NCI-H460 (cell line): Measurements from ENCODE around the gene AKR1C4. TPM values are rescaled to one million over a fixed set of nuclear protein-coding genes. Genes with fewer than 3 reads are reported as not detected.

Experiments
- DNase-seq: peaks from one replicate; pipeline ENCODE4 v3.0.0-alpha.2; 2016; ENCODE audit warnings: low read depth; ENCODE audit errors: extremely low read depth
- total RNA-seq: library from RNA; depleted of rRNA; stranded (reverse); fragments of >200 nt; shearing (Covaris generic); gene quantifications from 2 replicates; pipeline ENCODE4 v1.2.3, GENCODE V29; 2014; rRNA removed

Gene AKR1C4
- total RNA-seq, 1 experiment from 2014 or later, result not detected

- DNase-seq, result no peak
Measured at GRCh38 chr10:5265139-5265538, 68.5 kb downstream of the AKR1C4 start.

DNA sequence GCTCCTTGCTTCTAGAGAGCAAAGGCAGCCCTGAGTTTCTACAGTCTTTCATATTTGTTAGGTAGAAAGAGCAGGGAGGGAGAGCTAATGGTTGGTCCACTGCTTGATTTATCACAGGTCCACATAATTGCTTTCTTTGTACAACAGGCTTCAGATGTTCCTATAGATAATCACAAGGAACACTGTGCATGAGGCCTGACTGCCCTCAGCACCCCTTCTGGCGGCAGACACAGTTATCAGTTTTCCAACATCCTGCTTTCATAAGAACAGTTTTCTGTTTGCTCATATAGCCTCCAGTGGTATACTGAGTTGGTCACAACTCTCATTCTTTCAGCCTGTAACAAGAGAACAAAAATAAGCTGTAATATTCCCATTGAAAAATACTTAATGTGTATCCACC lies 69.7 kb downstream of the AKR1C4 start:
- DNase-seq, result no peak

DNA sequence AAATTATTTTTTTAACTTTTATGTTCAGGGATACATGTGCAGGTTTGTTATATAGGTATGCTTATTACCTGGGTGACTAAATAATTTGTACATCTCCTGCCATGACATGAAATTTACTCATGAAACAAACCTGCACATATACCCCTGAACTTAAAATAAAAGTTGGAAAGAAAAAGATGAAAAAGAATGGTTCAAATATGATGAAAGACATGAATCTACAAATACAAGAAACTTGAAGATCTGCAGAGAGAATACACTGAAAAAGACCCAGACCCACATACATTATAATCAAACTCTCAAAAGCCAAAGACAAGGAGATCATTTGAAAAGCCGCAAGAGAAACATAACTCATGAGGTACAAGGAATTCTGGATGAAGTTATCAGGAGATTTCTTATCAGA lies 70.2 kb downstream of the AKR1C4 start:
- no peak for DNase-seq

- DNase-seq, result no peak
Measured at GRCh38 chr10:5268234-5268633, 71.6 kb downstream of the AKR1C4 start.

Other genes with a start within 250 kb of the AKR1C4 start
- gene AKR1C1, start 233.4 kb upstream of the AKR1C4 start, total RNA-seq, result 1,075 and 1,182 TPM in 2 replicates
- gene AKR1C2, start 193.0 kb upstream of the AKR1C4 start, total RNA-seq, result 727 and 823 TPM in 2 replicates
- gene AKR1C3, start 102.4 kb upstream of the AKR1C4 start, total RNA-seq, result 818 and 909 TPM in 2 replicates
- gene AKR1C8, start 11.7 kb upstream of the AKR1C4 start, total RNA-seq, result 0.10 TPM in 1 of 2 replicates, not detected in the other
- not detected in 2 replicates for gene UCN3, start 168.1 kb downstream of the AKR1C4 start, total RNA-seq
- 1.6 and 1.9 TPM in 2 replicates for gene TUBAL3, start 208.0 kb downstream of the AKR1C4 start, total RNA-seq
- 39.5 and 40.4 TPM in 2 replicates for gene NET1, start 215.7 kb downstream of the AKR1C4 start, total RNA-seq